ENCODE measurements around the gene DIPK1C.

- no peak for TF ChIP-seq POLR2AphosphoS5 (IDR thresholded peaks at IDR 0.05; ENCODE audit: low read depth, low read length)
- TF ChIP-seq POLR2A (IDR thresholded peaks at IDR 0.05; ENCODE audit: low read depth, low read length), result no peak
- TF ChIP-seq TAF1 (IDR thresholded peaks at IDR 0.05; ENCODE audit: low read depth, low read length), result no peak
- TF ChIP-seq POU2F2 (IDR thresholded peaks at IDR 0.05; ENCODE audit: low read depth, low read length), result no peak
- TF ChIP-seq SPI1 (IDR thresholded peaks at IDR 0.05; ENCODE audit: low read depth, low read length), result no peak
- no peak for TF ChIP-seq PAX5 (IDR thresholded peaks at IDR 0.05; ENCODE audit: insufficient read depth, low read length, severe bottlenecking)
Observed at GRCh38 chr18:74420926-74421325, 36.2 kb downstream of the DIPK1C start.

All from GM12891 (cell line).